Psoas muscle (tissue), 8 donors: ENCODE results near the gene RDX. TPM values are rescaled to one million over a fixed set of nuclear protein-coding genes. Genes with fewer than 3 reads are reported as not detected.

Experiments used
- ATAC-seq, 4 donors: fragments of 200-7000 bp; cut with Tn5 transposase; one replicate each; pipeline ENCODE4 v1.9.1; 2020; ENCODE audit warnings: moderate library complexity in 3 of 4, mild to moderate bottlenecking in 2 of 4
- DNase-seq, 2 donors: peaks; one replicate each; pipeline ENCODE4 v3.0.0-alpha.2; 2020
- H3K27ac ChIP-seq: fragments of 200-600 bp; one replicate; pipeline ENCODE4 v1.8.0; 2022
- H3K27me3 ChIP-seq, 3 donors: fragments of 200-600 bp in 1 of 3; one replicate each; pipeline versions ENCODE4 v1.6.1 to v1.8.0; 2013 to 2022; ENCODE audit warnings: low read length in 2 of 3, mild to moderate bottlenecking in 2 of 3, moderate library complexity in 1 of 3; ENCODE audit not compliant: insufficient read depth in 3 of 3
- H3K36me3 ChIP-seq, 2 donors: fragments of 200-600 bp in 1 of 2; one replicate each; pipeline versions ENCODE4 v1.6.1 to v1.8.0; 2013 to 2022; ENCODE audit warnings: low read depth in 1 of 2, mild to moderate bottlenecking in 1 of 2, moderate library complexity in 1 of 2; ENCODE audit not compliant: insufficient read depth in 1 of 2
- H3K4me1 ChIP-seq: fragments of 200-600 bp; one replicate; pipeline ENCODE4 v1.8.0; 2022
- H3K4me3 ChIP-seq: fragments of 200-600 bp; one replicate; pipeline ENCODE4 v1.8.0; 2022; ENCODE audit warnings: mild to moderate bottlenecking
- H3K9me3 ChIP-seq: fragments of 200-600 bp; one replicate; pipeline ENCODE4 v1.8.0; 2022
- CTCF ChIP-seq: fragments of 200-600 bp; IDR thresholded peaks from one replicate; pipeline ENCODE4 v1.8.0; 2022; ENCODE audit warnings: antibody characterized with exemption
- WGBS, 3 donors: extraction: QIAGEN DNeasy Blood & Tissue Kit; methylation state at CpG; one replicate each; pipeline versions ENCODE4 v1.1.6 to v1.1.7; 2013; 5-methylcytosine and 5-hydroxymethylcytosine counted together
- intact Hi-C, 2 donors: fragments of 100-400 bp; cut with DNase I; formaldehyde crosslinking; loops; one replicate each; pipeline versions ENCODE4 v1.11.0 to v1.14.2; 2022
- polyA plus RNA-seq, 3 donors: library from polyadenylated mRNA; stranded (reverse); fragments of 200-250 nt; gene quantifications; one replicate each; pipeline ENCODE4 v1.2.3, GENCODE V29; 2013
- total RNA-seq, 4 donors: library from RNA; stranded (reverse); fragmentation: NEBNext Ultra II Directional in 2 of 4; extraction: Animal tissue kit (Norgen Biotek cat#: 25700) in 2 of 4; gene quantifications; one replicate each; pipeline versions ENCODE4 v1.2.1 to v1.2.4, GENCODE V29; 2021 to 2023
- donor health status: healthy with polysubstance abuse.
- donor health status: DM: no; HTN: no; CAD: no; lungs with moderate emphysema.
- donor health status: Bipolar disorder and iron deficiency.
- donor health status: healthy.
- donor health status: DM: yes; HTN: yes; CAD: no.
- donor health status: DM: no; HTN: no; CAD: no.
- donor health status: DM: no; HTN: no; CAD: no.
- donor health status: DM: yes; HTN: yes; CAD: no.

Gene RDX
- total and polyA plus RNA-seq, 7 donors = 27.8 to 206 (median 115) TPM

GRCh38 chr11:110261195-110262071 lies 35.0 kb downstream of the RDX start:
- ATAC-seq (no peak), DNase-seq (no peak)
- H3K27ac ChIP-seq = peak overlapping the region; percentile 2
- peaks cover 2 to 68% of the 10 kb centered on the region in 2 donors for H3K36me3 ChIP-seq
- H3K4me3 ChIP-seq = no peak overlapping the region
- H3K27me3 ChIP-seq = no peaks in the 10 kb centered on the region
- no peaks in the 10 kb centered on the region for H3K9me3 ChIP-seq
- TF ChIP-seq CTCF = no peak
- 97 to 100% (median 98%) methylated on average over 2 of the region's 2 CpGs for WGBS, 3 donors
- no peaks in the 10 kb centered on the region for H3K4me1 ChIP-seq
- intact Hi-C loops = no loop called here

GRCh38 chr11:110253525-110253924 lies 42.9 kb downstream of the RDX start:
- H3K27me3 ChIP-seq = no peaks in the 10 kb centered on the region
- peak overlapping the region; percentile 76 for H3K27ac ChIP-seq
- no peaks in the 10 kb centered on the region for H3K9me3 ChIP-seq
- no peak overlapping the region for H3K4me3 ChIP-seq
- intact Hi-C loops = loop anchor here in 1 of 2 donors (5.0 kb wide), 1 partner anchor 44 kb away; the partner anchor contains the start of gene RDX
- WGBS, 3 donors = 68 to 70% (median 70%) methylated on average over 3 of the region's 3 CpGs
- peaks cover 0 to 54% of the 10 kb centered on the region in 2 donors for H3K36me3 ChIP-seq
- DNase-seq (no peak), ATAC-seq (no peak)
- H3K4me1 ChIP-seq = peaks cover 7% of the 10 kb centered on the region
- no peak for TF ChIP-seq CTCF

GRCh38 chr11:110251836-110252235 lies 44.6 kb downstream of the RDX start:
- Histone ChIP-seq H3K9me3 (no peaks in the 10 kb centered on the region), H3K4me1 (peaks cover 7% of the 10 kb centered on the region), H3K4me3 (peak overlapping the region; percentile 8), H3K36me3 (peaks cover 0 to 48% of the 10 kb centered on the region in 2 donors), H3K27ac (peak overlapping the region; percentile 76), H3K27me3 (no peaks in the 10 kb centered on the region)
- no peak for DNase-seq
- TF ChIP-seq CTCF = no peak
- WGBS, 3 donors = 22 to 26% (median 23%) methylated on average over 1 of the region's 1 CpG
- ATAC-seq = peak; percentile 94 to 98 (median 96)
- intact Hi-C loops = loop anchor here in 1 of 2 donors (5.0 kb wide), 1 partner anchor 45 kb away; the partner anchor contains the start of gene RDX

GRCh38 chr11:110250168-110250567 lies 46.2 kb downstream of the RDX start:
- DNase-seq (no peak), ATAC-seq (no peak)
- Histone ChIP-seq H3K27ac (no peak overlapping the region), H3K36me3 (peaks cover 2 to 48% of the 10 kb centered on the region in 2 donors), H3K9me3 (no peaks in the 10 kb centered on the region), H3K4me3 (no peak overlapping the region), H3K27me3 (no peaks in the 10 kb centered on the region), H3K4me1 (peaks cover 7% of the 10 kb centered on the region)
- 78 to 90% (median 78%) methylated on average over 2 of the region's 2 CpGs for WGBS, 3 donors
- TF ChIP-seq CTCF = no peak
- intact Hi-C loops = loop anchor here in 1 of 2 donors (5.0 kb wide), 1 partner anchor 47 kb away; the partner anchor contains the start of gene RDX
